Common myeloid progenitor, CD34-positive (primary cell): ENCODE measurements around the gene FAM171A2.
A peak's percentile ranks its signal among the peaks of the same experiment; 100 is the strongest.
"Not testable (repeated sequence)": the region's sequence is repeated elsewhere in the genome, so short reads cannot be mapped to it uniquely, and the experiment has no call there.

Experiments used
- CTCF ChIA-PET: fragments of 350-600 bp; sonication (Branson Sonifier 250); formaldehyde crosslinking; loops from one replicate; lab custom pipeline; 2021; ENCODE audit warnings: antibody characterized with exemption; lab: Charles Lee
- POLR2A ChIA-PET: fragments of 350-600 bp; sonication (Branson Sonifier 250); formaldehyde crosslinking; loops from one replicate; lab custom pipeline; 2021; ENCODE audit warnings: antibody characterized with exemption; lab: Charles Lee
- DNase-seq, 3 donors: peaks; one replicate each; pipeline versions ENCODE4 v3.0.0 to v3.0.0-alpha.2; 2013
- H3K27ac ChIP-seq, 2 experiments: 1 replicate in 1 of 2; 2 replicates in 1 of 2; pipeline ENCODE4 v1.7.0; 2013; ENCODE audit warnings: inconsistent platforms in 2 of 2, low read length in 2 of 2, mild to moderate bottlenecking in 2 of 2, low read depth in 1 of 2, moderate library complexity in 1 of 2; ENCODE audit not compliant: severe bottlenecking in 2 of 2, insufficient read depth in 1 of 2, poor library complexity in 1 of 2
- H3K27me3 ChIP-seq, 5 experiments: replicated peaks in 2 of 5; 1 replicate in 3 of 5; 2 replicates in 2 of 5; pipeline versions ENCODE4 v1.6.1 to v1.7.0; 2013; ENCODE audit warnings: low read length in 4 of 5, mild to moderate bottlenecking in 2 of 5, moderate library complexity in 2 of 5, inconsistent platforms in 1 of 5; ENCODE audit not compliant: insufficient read depth in 5 of 5, control insufficient read depth in 4 of 5
- H3K36me3 ChIP-seq, 4 experiments: 1 replicate in 2 of 4; 2 replicates in 2 of 4; pipeline versions ENCODE4 v1.6.1 to v1.7.0; 2013; ENCODE audit warnings: low read length in 3 of 4, control low read depth in 1 of 4, mild to moderate bottlenecking in 1 of 4; ENCODE audit not compliant: control insufficient read depth in 4 of 4, insufficient read depth in 4 of 4
- H3K4me1 ChIP-seq, 4 experiments: 1 replicate in 3 of 4; 2 replicates in 1 of 4; pipeline versions ENCODE4 v1.6.1 to v1.7.1; 2013; ENCODE audit warnings: low read length in 3 of 4, mild to moderate bottlenecking in 3 of 4, control low read depth in 1 of 4, inconsistent platforms in 1 of 4, moderate library complexity in 1 of 4; ENCODE audit not compliant: control insufficient read depth in 4 of 4, insufficient read depth in 4 of 4; ENCODE audit errors: control extremely low read depth in 1 of 4
- H3K4me3 ChIP-seq, 7 experiments: 1 replicate in 4 of 7; 2 replicates in 3 of 7; pipeline versions ENCODE4 v1.5.1 to v1.7.0; 2013; ENCODE audit warnings: mild to moderate bottlenecking in 7 of 7, low read length in 6 of 7, moderate library complexity in 6 of 7, inconsistent platforms in 2 of 7, low read depth in 2 of 7, control low read depth in 1 of 7; ENCODE audit not compliant: insufficient read depth in 4 of 7, control insufficient read depth in 1 of 7; ENCODE audit errors: extremely low read depth in 1 of 7
- H3K9me3 ChIP-seq, 5 experiments: 1 replicate in 4 of 5; 2 replicates in 1 of 5; pipeline versions ENCODE4 v1.6.1 to v1.7.1; 2013; ENCODE audit warnings: low read length in 4 of 5, mild to moderate bottlenecking in 2 of 5, inconsistent platforms in 1 of 5, low read depth in 1 of 5, moderate library complexity in 1 of 5; ENCODE audit not compliant: control insufficient read depth in 4 of 5, insufficient read depth in 2 of 5; ENCODE audit errors: control extremely low read depth in 1 of 5
- WGBS: methylation state at CpG from one replicate; pipeline ENCODE4 v1.1.5; 2013; ENCODE audit not compliant: insufficient coverage; 5-methylcytosine and 5-hydroxymethylcytosine counted together

Gene FAM171A2

GRCh38 chr17:44331249-44331760, 32.3 kb downstream of the FAM171A2 start:
- peak; percentile 75 to 83 (median 79) for DNase-seq
- Histone ChIP-seq H3K4me3 (peak overlapping the region in 2 of 7 experiments; percentile 24 to 42), H3K4me1 (peaks cover 4 to 12% (median 6%) of the 10 kb centered on the region in 4 experiments), H3K9me3 (no peaks in the 10 kb centered on the region), H3K36me3 (no peaks in the 10 kb centered on the region), H3K27ac (no peak overlapping the region), H3K27me3 (no peaks in the 10 kb centered on the region)
- 3% methylated on average over 5 of the region's 7 CpGs for WGBS
- ChIA-PET CTCF (interaction anchor here (0.7 to 4.9 kb wide), 19 partner anchors 10 to 147 kb away, joined by 3 to 67 read pairs (median 4); partner anchors contain the start of genes GRN and UBTF), POLR2A (interaction anchor here (0.6 to 1.0 kb wide), 2 partner anchors 131 to 155 kb away, joined by 3 to 10 read pairs; no protein-coding TSS in a partner anchor)

- H3K36me3 ChIP-seq, DNase-seq, H3K9me3 ChIP-seq, H3K4me3 ChIP-seq, H3K27me3 ChIP-seq, H3K27ac ChIP-seq: not testable (repeated sequence)
- CTCF ChIA-PET: interaction anchor here (0.7 to 4.9 kb wide), 14 partner anchors 10 to 128 kb away, joined by 3 to 67 read pairs (median 6); partner anchors contain the start of gene GRN
- no CpG with 5 or more reads among the region's 5 CpGs for WGBS
- POLR2A ChIA-PET: interaction anchor here (1.0 kb wide), 1 partner anchor 130 kb away, joined by 3 read pairs; no protein-coding TSS in a partner anchor
- H3K4me1 ChIP-seq: peaks cover 4 to 18% (median 15%) of the 10 kb centered on the region in 4 experiments
These were observed 33.4 kb downstream of the FAM171A2 start for GRCh38 chr17:44330263-44330662.

- WGBS: 96% methylated on average over 4 of the region's 7 CpGs
- CTCF ChIA-PET: interaction anchor here (2.0 to 4.9 kb wide), 6 partner anchors 12 to 128 kb away, joined by 4 to 67 read pairs (median 15); partner anchors contain the start of gene GRN
- H3K27me3 ChIP-seq, H3K36me3 ChIP-seq, DNase-seq, H3K27ac ChIP-seq, H3K4me3 ChIP-seq, H3K9me3 ChIP-seq, POLR2A ChIA-PET: not testable (repeated sequence)
- H3K4me1 ChIP-seq: peaks cover 4 to 20% (median 19%) of the 10 kb centered on the region in 4 experiments
These were observed 34.1 kb downstream of the FAM171A2 start for GRCh38 chr17:44329516-44329915.

GRCh38 chr17:44327715-44328449, 35.8 kb downstream of the FAM171A2 start:
- Histone ChIP-seq H3K27me3 (no peaks in the 10 kb centered on the region), H3K36me3 (peaks cover 0 to 2% (median 0%) of the 10 kb centered on the region in 4 experiments), H3K27ac (no peak overlapping the region), H3K4me3 (no peak overlapping the region), H3K4me1 (peaks cover 4 to 32% (median 30%) of the 10 kb centered on the region in 4 experiments), H3K9me3 (no peaks in the 10 kb centered on the region)
- ChIA-PET POLR2A (no interaction called here), CTCF (interaction anchor here (1.0 to 2.2 kb wide), 6 partner anchors 14 to 118 kb away, joined by 3 to 10 read pairs (median 4); partner anchors contain the start of gene GRN)
- DNase-seq: no peak
- 94% methylated on average over 7 of the region's 7 CpGs for WGBS

GRCh38 chr17:44326861-44327444, 36.7 kb downstream of the FAM171A2 start:
- peaks cover 0 to 9% (median 3%) of the 10 kb centered on the region in 4 experiments for H3K36me3 ChIP-seq
- ChIA-PET POLR2A (no interaction called here), CTCF (interaction anchor here (0.6 to 1.0 kb wide), 5 partner anchors 9 to 185 kb away, joined by 3 to 5 read pairs (median 4); no protein-coding TSS in a partner anchor)
- H3K9me3 ChIP-seq: no peaks in the 10 kb centered on the region
- no peaks in the 10 kb centered on the region for H3K27me3 ChIP-seq
- peaks cover 4 to 32% (median 30%) of the 10 kb centered on the region in 4 experiments for H3K4me1 ChIP-seq
- H3K27ac ChIP-seq: no peak overlapping the region
- DNase-seq: peak; percentile 94 to 97 (median 96)
- WGBS: 31% methylated on average over 12 of the region's 31 CpGs
- peak overlapping the region in 4 of 7 experiments; percentile 3 to 77 (median 38) for H3K4me3 ChIP-seq

GRCh38 chr17:44324571-44325275, 38.9 kb downstream of the FAM171A2 start, which contains the start of gene SLC25A39:
SLC25A39 (minus strand) TSS chr17:44324823; CDS start chr17:44323562, 1,261 bp downstream.
- H3K27me3 ChIP-seq: no peaks in the 10 kb centered on the region
- peak within 1 kb of the TSS; percentile 51 to 87 (median 78) for H3K4me3 ChIP-seq
- WGBS: under 1% methylated on average over 67 of the region's 85 CpGs
- H3K9me3 ChIP-seq: no peaks in the 10 kb centered on the region
- H3K27ac ChIP-seq: peak within 1 kb of the TSS in 1 of 2 experiments; percentile 66
- DNase-seq: peak; percentile 89 to 92 (median 92)
- peaks cover 0 to 29% (median 25%) of the 10 kb centered on the region in 4 experiments for H3K4me1 ChIP-seq
- ChIA-PET POLR2A (interaction anchor here (0.8 to 0.9 kb wide), 2 partner anchors 105 to 259 kb away, joined by 3 read pairs; partner anchors contain the start of genes LSM12 and UBTF), CTCF (interaction anchor here (1.7 to 2.4 kb wide), 3 partner anchors 114 to 127 kb away, joined by 4 to 14 read pairs (median 5); no protein-coding TSS in a partner anchor)
- H3K36me3 ChIP-seq: peaks cover 0 to 30% (median 22%) of the 10 kb centered on the region in 4 experiments
